ENCODE measurements around the gene PDZD2. TPM values are rescaled to one million over a fixed set of nuclear protein-coding genes. Genes with fewer than 3 reads are reported as not detected.

The PDZD2 gene
- total and polyA plus RNA-seq, 2 donors (not counting 3 experiments of a cell fraction or from before 2014, with no cell fraction given) = 0.66 to 6.9 TPM

- Histone ChIP-seq H3K27ac (ENCODE audit: insufficient read depth, low read depth, low read length) (no peak overlapping the region), H3K4me2 (ENCODE audit: insufficient read depth, low read length) (no peak overlapping the region), H3K79me2 (ENCODE audit: control insufficient read depth, insufficient read depth, low read length) (no peaks in the 10 kb centered on the region), H3K36me3 (ENCODE audit: control insufficient read depth in 2 of 2, extremely low read depth in 1 of 2, insufficient read depth in 2 of 2, low read length in 2 of 2) (no peaks in the 10 kb centered on the region), H4K20me1 (replicated peaks; ENCODE audit: control insufficient read depth, extremely low read depth, insufficient read depth, low read length) (no peaks in the 10 kb centered on the region), H3K4me3 (replicated peaks in 1 of 3; ENCODE audit: insufficient read depth in 1 of 3, low read depth in 1 of 3, low read length in 3 of 3) (no peak overlapping the region), H3K9me1 (replicated peaks; ENCODE audit: control insufficient read depth, extremely low read depth, insufficient read depth, low read length) (no peaks in the 10 kb centered on the region), H3K4me1 (ENCODE audit: control insufficient read depth, extremely low read depth, insufficient read depth, low read length) (no peaks in the 10 kb centered on the region), H3K9me3 (replicated peaks; ENCODE audit: control insufficient read depth, insufficient read depth, low read length) (no peaks in the 10 kb centered on the region), H3K27me3 (ENCODE audit: control insufficient read depth in 2 of 2, insufficient read depth in 2 of 2, low read length in 2 of 2) (no peaks in the 10 kb centered on the region), H2AFZ (ENCODE audit: low read depth, low read length) (no peak overlapping the region), H3K9ac (replicated peaks; ENCODE audit: extremely low read depth, insufficient read depth, low read length) (no peak overlapping the region)
- FAIRE-seq (no peak), DNase-seq (ENCODE audit: low read depth, low spot score) (no peak)
- ChIA-PET POLR2A (no interaction called here), CTCF (interaction anchor here (0.9 to 1.2 kb wide), 2 partner anchors 13 to 75 kb away, joined by 4 read pairs; no protein-coding TSS in a partner anchor)
- dilution Hi-C loops (cut with MboI; ENCODE audit: extremely low pct_ligation_motif_present, low sequenced_read_pairs) = no loop called here
- TF ChIP-seq CTCF (IDR thresholded peaks at IDR 0.05; ENCODE audit: extremely low read depth in 1 of 2, insufficient read depth in 1 of 2, low read depth in 1 of 2, low read length in 2 of 2) = no peak
- no peak for TF ChIP-seq POLR2A (IDR thresholded peaks at IDR 0.05; ENCODE audit: low read depth, low read length)
- no peak for TF ChIP-seq POLR2AphosphoS5 (IDR thresholded peaks at IDR 0.05; ENCODE audit: insufficient read depth, low read depth, low read length)
- no peak for TF ChIP-seq MYC (IDR thresholded peaks at IDR 0.05; ENCODE audit: low read depth, low read length)
- no peak for TF ChIP-seq JUN (IDR thresholded peaks at IDR 0.05; ENCODE audit: borderline replicate concordance, insufficient read depth, insufficient read length, low read depth)
- no peak for TF ChIP-seq FOS (IDR thresholded peaks at IDR 0.05; ENCODE audit: borderline replicate concordance, insufficient read depth, low read length)
- no peak for TF ChIP-seq MAX (IDR thresholded peaks at IDR 0.05; ENCODE audit: insufficient read depth, insufficient read length)
- TF ChIP-seq EZH2 (IDR thresholded peaks at IDR 0.05; ENCODE audit: borderline replicate concordance, low read depth, low read length, severe bottlenecking) = no peak
- TF ChIP-seq GATA2 (IDR thresholded peaks at IDR 0.05; ENCODE audit: insufficient read depth, insufficient read length, low read depth, low read length) = no peak
- BruUV-seq (replicated peaks) = no TSS peak
- intact Hi-C loops (cut with micrococcal nuclease) = no loop called here
These were observed 378.9 kb downstream of the PDZD2 start for GRCh38 chr5:32017692-32018367.

Data from endothelial cell of umbilical vein (primary cell).